ENCODE measurements around the gene IL12RB2.

- TF ChIP-seq CTCF (IDR thresholded peaks at IDR 0.05) (no peak), POLR2A (IDR thresholded peaks at IDR 0.05) (no peak)
Observed at GRCh38 chr1:67270541-67270940, 37.1 kb upstream of the IL12RB2 start.
